Cerebellar nuclear complex (tissue), 1 donor: Measurements from ENCODE around the gene SYT1.
"Not testable (repeated sequence)": the region's sequence is repeated elsewhere in the genome, so short reads cannot be mapped to it uniquely, and the experiment has no call there.

Source experiments
- DNase-seq, 2 experiments: peaks; one replicate each; lab custom pipeline; 2025; lab: John Stamatoyannopoulos, UW

The SYT1 gene

GRCh38 chr12:78864403-78864869, at the start of gene SYT1:
Gene SYT1, plus strand, starts transcription at chr12:78864774.
- peak; percentile 83 to 90 for DNase-seq

- no peak for DNase-seq
Measured at GRCh38 chr12:78818487-78818886, 46.1 kb upstream of the SYT1 start.

DNA sequence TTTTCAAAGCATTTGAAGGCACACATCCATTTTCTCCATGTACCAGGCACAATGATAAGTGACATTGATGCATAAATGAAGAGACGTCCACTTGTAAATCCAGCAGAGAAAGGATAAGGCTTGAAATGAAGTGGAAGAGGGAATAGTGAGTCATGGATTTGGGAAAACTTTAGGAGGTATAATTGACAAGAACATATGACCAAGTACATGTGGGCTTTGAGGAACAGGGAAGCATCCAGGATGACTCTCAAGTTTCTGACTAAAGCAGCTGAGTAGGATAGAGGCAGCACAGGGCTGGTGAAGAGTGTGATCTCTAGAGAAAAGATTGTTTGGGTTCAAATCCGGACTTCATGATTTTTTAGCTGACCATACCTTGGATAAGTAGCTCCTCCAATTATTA, 43.6 kb upstream of the SYT1 start:
- no peak for DNase-seq

GRCh38 chr12:78824918-78825317, 39.7 kb upstream of the SYT1 start:
- no peak for DNase-seq

DNA sequence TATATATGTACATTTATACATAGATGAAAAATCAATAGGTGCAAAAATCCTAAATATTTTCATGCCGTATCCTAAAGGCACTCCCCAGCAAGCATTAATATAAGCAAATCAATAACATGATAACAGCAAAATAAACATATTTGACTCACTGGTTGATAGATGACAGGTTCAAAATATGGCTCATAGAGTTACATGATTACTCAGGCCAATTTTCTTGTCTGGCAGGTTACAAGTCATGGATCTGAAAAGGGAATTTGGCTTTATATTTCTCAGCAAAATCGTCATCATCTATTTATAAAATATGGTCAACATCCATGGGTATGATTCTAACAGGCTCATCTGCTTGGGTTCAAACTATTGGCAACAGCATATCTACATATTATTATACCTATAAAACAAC, 34.9 kb upstream of the SYT1 start:
- DNase-seq = no peak

- DNase-seq = no peak
Measured at GRCh38 chr12:78835493-78835892, 29.1 kb upstream of the SYT1 start.

DNA sequence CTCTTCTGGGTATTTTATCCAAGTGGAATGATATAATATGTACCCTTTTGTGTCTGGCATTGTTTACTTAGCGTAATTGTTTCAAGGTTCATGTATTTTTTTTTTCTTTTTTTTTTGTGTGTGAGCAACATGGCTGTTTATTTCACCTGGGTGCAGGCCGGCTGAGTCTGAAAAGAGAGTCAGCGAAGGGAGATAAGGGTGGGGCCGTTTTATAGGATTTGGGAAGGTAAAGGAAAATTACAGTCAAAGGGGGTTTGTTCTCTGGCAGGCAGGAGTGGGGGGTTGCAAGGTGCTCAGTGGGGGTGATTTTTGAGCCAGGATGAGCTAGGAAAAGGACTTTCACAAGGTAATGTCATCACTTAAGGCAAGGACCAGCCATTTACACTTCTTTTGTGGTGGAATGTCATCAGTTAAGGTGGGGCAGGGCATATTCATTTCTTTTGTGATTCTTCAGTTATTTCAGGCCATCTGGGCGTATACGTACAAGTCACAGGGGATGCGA, 24.0 kb upstream of the SYT1 start:
- not testable (repeated sequence) for DNase-seq

- no peak for DNase-seq
Measured at GRCh38 chr12:78853231-78853630, 11.3 kb upstream of the SYT1 start.

- peak in 1 of 2 experiments; percentile 50 for DNase-seq
Measured at GRCh38 chr12:78863482-78864402, 832 bp upstream of the SYT1 start.

DNA sequence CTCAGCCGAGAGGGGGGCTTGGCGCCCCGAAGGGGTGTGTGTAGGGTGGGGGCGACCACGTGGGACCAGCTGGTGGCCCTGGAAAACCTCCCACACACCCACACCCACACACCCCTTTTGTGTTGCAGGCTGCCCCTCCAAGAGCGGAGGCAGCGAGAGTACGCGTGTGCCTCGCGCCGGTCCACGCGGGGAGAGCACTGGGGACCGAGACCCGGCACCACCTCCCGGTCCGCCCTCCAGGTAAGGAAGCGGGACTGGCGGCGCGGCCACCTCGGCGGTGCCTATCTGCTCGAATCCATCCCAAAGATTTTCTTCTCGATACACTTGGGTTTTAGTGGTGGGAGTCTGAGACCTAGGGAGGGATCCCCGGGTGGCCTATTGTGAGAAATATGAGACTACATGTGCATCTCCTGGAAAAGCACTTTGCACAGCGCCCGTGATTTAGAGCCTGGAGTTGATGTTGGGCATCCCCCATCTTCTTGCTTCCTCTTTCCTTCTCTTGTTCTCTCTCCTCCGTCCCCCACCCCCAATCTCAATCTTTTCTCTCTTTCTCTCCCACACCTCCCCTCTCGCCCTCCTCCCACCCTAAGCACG, 393 bp downstream of the SYT1 start:
- no peak for DNase-seq

GRCh38 chr12:78865516-78865915, 942 bp downstream of the SYT1 start:
- DNase-seq = peak in 1 of 2 experiments; percentile 65

- DNase-seq = no peak
Measured at GRCh38 chr12:78866518-78866917, 1.9 kb downstream of the SYT1 start.

GRCh38 chr12:78870539-78870938, 6.0 kb downstream of the SYT1 start:
- no peak for DNase-seq

- DNase-seq = peak in 1 of 2 experiments; percentile 38
Measured at GRCh38 chr12:78871566-78871965, 7.0 kb downstream of the SYT1 start.

DNA sequence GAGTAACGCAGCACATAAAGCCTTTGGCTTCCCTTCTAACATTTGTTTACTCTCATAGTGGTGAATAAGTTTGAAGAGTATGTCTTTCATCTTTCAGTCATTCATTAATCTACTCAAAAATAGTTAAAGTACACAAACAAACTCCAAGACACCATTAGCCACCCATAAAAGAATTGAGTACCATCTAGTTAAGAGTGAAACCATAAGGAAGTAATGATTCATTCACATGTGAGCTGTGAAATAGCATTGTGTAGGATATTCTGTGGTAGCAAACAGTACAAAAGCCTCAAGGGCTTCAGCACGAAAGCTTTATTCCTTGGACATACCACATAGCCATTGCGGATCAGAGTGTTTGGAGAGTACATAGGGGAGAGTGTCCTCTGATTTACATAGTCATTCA, 13.9 kb downstream of the SYT1 start:
- DNase-seq = no peak

DNA sequence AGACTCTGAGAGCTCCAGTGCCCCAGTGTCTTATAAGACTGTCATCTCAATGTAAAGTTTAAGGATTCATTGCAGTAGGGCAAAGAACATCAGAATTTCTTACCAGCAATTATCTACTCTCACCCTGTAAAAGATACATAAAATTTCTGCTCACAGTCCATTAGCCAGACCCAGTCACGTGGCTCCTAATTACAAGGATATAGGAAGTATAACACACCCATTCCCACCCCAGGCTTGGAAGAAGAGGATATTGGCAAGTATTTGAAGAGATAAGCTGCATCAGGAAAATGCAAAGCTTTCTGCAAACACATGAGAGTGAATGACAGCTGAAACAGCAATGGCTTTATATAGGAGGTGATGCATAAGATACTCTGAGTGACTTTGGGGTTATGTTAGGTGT, 14.3 kb downstream of the SYT1 start:
- DNase-seq = no peak

GRCh38 chr12:78880078-78880477, 15.5 kb downstream of the SYT1 start:
- no peak for DNase-seq

GRCh38 chr12:78881685-78882084, 17.1 kb downstream of the SYT1 start:
- no peak for DNase-seq

DNA sequence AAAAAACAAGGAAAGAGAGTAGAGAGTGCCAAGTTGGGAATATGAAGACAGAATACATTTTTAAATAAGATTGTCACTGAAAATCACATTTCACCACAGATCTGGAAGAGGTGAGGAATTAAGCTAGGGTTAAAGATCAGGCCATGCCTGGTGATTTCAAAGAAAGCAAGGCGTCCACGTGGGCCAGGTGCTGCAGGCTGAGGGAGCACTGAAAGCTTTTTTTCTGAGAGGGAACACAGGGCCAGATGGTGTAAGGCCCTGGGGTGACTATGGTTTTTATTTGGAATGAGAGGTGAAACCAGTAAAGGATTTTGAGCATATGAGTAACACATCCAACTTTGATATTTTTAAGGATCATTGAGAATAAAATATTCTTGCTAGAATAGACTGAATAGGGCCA, 20.9 kb downstream of the SYT1 start:
- peak in 1 of 2 experiments; percentile 55 for DNase-seq

DNA sequence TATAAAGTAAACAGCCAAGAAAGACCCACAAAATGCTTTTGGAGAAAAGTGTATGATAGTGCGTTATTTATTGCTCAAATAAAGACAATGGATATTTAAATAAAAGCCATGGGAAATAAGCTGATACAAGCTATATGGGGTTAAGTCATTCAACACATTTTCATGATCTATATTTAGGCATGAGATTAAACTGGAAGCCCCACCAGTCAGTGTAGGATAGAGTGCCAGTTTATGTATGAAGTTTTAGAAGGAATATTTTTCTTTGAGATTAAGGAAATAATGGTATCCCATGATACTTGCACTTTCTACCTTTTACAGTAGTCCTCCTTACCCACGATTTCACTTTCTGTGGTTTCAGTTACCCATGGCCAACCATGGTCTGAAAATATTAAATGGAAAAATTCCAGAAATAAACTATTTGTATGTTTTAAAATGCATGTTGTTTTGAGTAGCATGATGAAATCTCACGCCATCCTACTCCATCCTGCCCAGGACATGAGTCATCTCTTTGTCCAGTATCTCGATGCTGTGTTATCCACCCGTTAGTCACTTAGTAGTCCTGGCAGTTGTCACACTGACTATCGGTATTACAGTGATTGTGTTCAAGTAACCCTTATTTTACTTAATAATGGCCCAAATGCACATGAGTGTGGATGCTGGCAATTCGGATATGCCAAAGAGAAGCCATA, 22.3 kb downstream of the SYT1 start:
- DNase-seq = no peak

- DNase-seq = no peak
Measured at GRCh38 chr12:78887444-78887843, 22.9 kb downstream of the SYT1 start.

- no peak for DNase-seq
Measured at GRCh38 chr12:78888568-78888967, 24.0 kb downstream of the SYT1 start.
